GM23338 (cell line): ENCODE results near the gene NUP50.

Experiments
- CREB1 ChIP-seq: fragments of 250-450 bp; sonication (Bioruptor Pico); IDR thresholded peaks from 2 replicates; pipeline ENCODE4 v1.5.0; 2020; ENCODE audit warnings: low read depth, mild to moderate bottlenecking, moderate library complexity
- CTCF ChIP-seq, 2 experiments: fragments of 200-600 bp in 1 of 2; sonication (generic) in 1 of 2; conservative IDR thresholded peaks; 2 replicates each; pipeline versions ENCODE4 v1.5.1 to v1.6.1; 2016 to 2017; ENCODE audit warnings: antibody characterized with exemption in 2 of 2, low read depth in 2 of 2, mild to moderate bottlenecking in 2 of 2, moderate library complexity in 1 of 2
- ETS1 ChIP-seq: IDR thresholded peaks from 2 replicates; pipeline ENCODE4 v1.6.1; 2016; ENCODE audit warnings: antibody characterized with exemption
- EZH2 ChIP-seq: fragments of 200-600 bp; sonication (generic); IDR thresholded peaks from one replicate; pipeline ENCODE4 v1.8.0; 2017; ENCODE audit warnings: antibody characterized with exemption, mild to moderate bottlenecking, low read depth; ENCODE audit not compliant: unreplicated experiment
- EZH2phosphoT487 ChIP-seq: fragments of 200-600 bp; sonication (generic); IDR thresholded peaks from one replicate; pipeline ENCODE4 v1.8.1; 2018; ENCODE audit warnings: antibody characterized with exemption; ENCODE audit not compliant: unreplicated experiment
- JUNB ChIP-seq: IDR thresholded peaks from one replicate; pipeline ENCODE4 v1.6.1; 2016; ENCODE audit warnings: antibody characterized with exemption; ENCODE audit not compliant: unreplicated experiment
- POLR2AphosphoS5 ChIP-seq: IDR thresholded peaks from 2 replicates; pipeline ENCODE4 v1.6.1; 2016; ENCODE audit warnings: antibody characterized with exemption, low read depth
- REST ChIP-seq: IDR thresholded peaks from one replicate; pipeline ENCODE4 v1.6.1; 2018; ENCODE audit warnings: antibody characterized with exemption; ENCODE audit not compliant: unreplicated experiment
- ZNF331 ChIP-seq: fragments of 250-450 bp; sonication (Bioruptor Pico); IDR thresholded peaks from 2 replicates; pipeline ENCODE4 v1.5.0; 2020; ENCODE audit warnings: low read depth, mild to moderate bottlenecking, moderate library complexity

- TF ChIP-seq CTCF (conservative IDR thresholded peaks at IDR 0.05; ENCODE audit: low read depth in 2 of 2) (no peak), REST (no peak), POLR2AphosphoS5 (no peak), EZH2 (no peak), EZH2phosphoT487 (no peak), CREB1 (CRISPR knock-in tag) (no peak), ZNF331 (CRISPR knock-in tag) (no peak), ETS1 (no peak), JUNB (no peak)
Observed at GRCh38 chr22:45212306-45212709, 48.6 kb downstream of the NUP50 start.
